GM19035 (cell line): Measurements from ENCODE around the gene PAH.

Experiments
- ATAC-seq: cut with Tn5 transposase; IDR thresholded peaks from one replicate; pipeline ENCODE4 v1.9.1; 2021; ENCODE audit not compliant: unreplicated experiment

Gene PAH

GRCh38 chr12:102950950-102951619 lies 34.0 kb upstream of the PAH start:
- ATAC-seq, result no peak

GRCh38 chr12:102950107-102950949 lies 33.3 kb upstream of the PAH start:
- no peak for ATAC-seq

- ATAC-seq, result no peak
Observed at GRCh38 chr12:102948941-102949352, 31.9 kb upstream of the PAH start.

GRCh38 chr12:102946042-102946441 lies 29.0 kb upstream of the PAH start:
- no peak for ATAC-seq

- no peak for ATAC-seq
Observed at GRCh38 chr12:102939670-102940222, 22.7 kb upstream of the PAH start.

GRCh38 chr12:102939059-102939458 lies 22.0 kb upstream of the PAH start:
- ATAC-seq, result no peak

- ATAC-seq, result no peak
Observed at GRCh38 chr12:102933168-102933567, 16.1 kb upstream of the PAH start.

- ATAC-seq, result no peak
Observed at GRCh38 chr12:102927220-102927619, 10.2 kb upstream of the PAH start.

GRCh38 chr12:102921240-102921639 lies 4.2 kb upstream of the PAH start:
- no peak for ATAC-seq

GRCh38 chr12:102920271-102920670 lies 3.2 kb upstream of the PAH start:
- no peak for ATAC-seq

- no peak for ATAC-seq
Observed at GRCh38 chr12:102918840-102919239, 1.8 kb upstream of the PAH start.

GRCh38 chr12:102916252-102917025 lies 605 bp downstream of the PAH start:
- ATAC-seq, result no peak

GRCh38 chr12:102913453-102914226 lies 3.4 kb downstream of the PAH start:
- ATAC-seq, result no peak

GRCh38 chr12:102912258-102912657 lies 4.8 kb downstream of the PAH start:
- no peak for ATAC-seq

- no peak for ATAC-seq
Observed at GRCh38 chr12:102911320-102911719, 5.7 kb downstream of the PAH start.

GRCh38 chr12:102910792-102911191 lies 6.3 kb downstream of the PAH start:
- ATAC-seq, result no peak

- no peak for ATAC-seq
Observed at GRCh38 chr12:102910137-102910536, 6.9 kb downstream of the PAH start.

GRCh38 chr12:102907918-102908317 lies 9.1 kb downstream of the PAH start:
- ATAC-seq, result no peak

- no peak for ATAC-seq
Observed at GRCh38 chr12:102905229-102905628, 11.8 kb downstream of the PAH start.

GRCh38 chr12:102903337-102904007 lies 13.6 kb downstream of the PAH start:
- ATAC-seq, result no peak
